Kidney epithelial cell (primary cell): ENCODE measurements around the gene TRIM65. TPM values are rescaled to one million over a fixed set of nuclear protein-coding genes. Genes with fewer than 3 reads are reported as not detected.

Experiments
- DNase-seq: peaks from one replicate; pipeline ENCODE4 v3.0.0-alpha.2; 2010; ENCODE audit warnings: low read depth
- H3K27me3 ChIP-seq: 2 replicates; pipeline ENCODE4 v1.6.0; 2011; ENCODE audit warnings: low read length; ENCODE audit not compliant: control insufficient read depth, insufficient read depth
- H3K36me3 ChIP-seq: 2 replicates; pipeline ENCODE4 v1.5.1; 2011; ENCODE audit warnings: low read length; ENCODE audit not compliant: control insufficient read depth, insufficient read depth
- H3K4me3 ChIP-seq: 2 replicates; pipeline ENCODE4 v1.5.1; 2011; ENCODE audit warnings: low read depth, mild to moderate bottlenecking, control low read depth, low read length
- CTCF ChIP-seq: IDR thresholded peaks from 2 replicates; pipeline ENCODE4 v1.5.1; 2011; ENCODE audit warnings: mild to moderate bottlenecking, moderate library complexity, low read length, control low read depth, inconsistent platforms; ENCODE audit not compliant: insufficient read depth, poor library complexity, severe bottlenecking
- total RNA-seq: library from RNA; depleted of rRNA; stranded (reverse); fragments of >200 nt; gene quantifications from 2 replicates; pipeline ENCODE4 v1.2.3, GENCODE V29; 2015

Gene TRIM65
- total RNA-seq, 1 donor from 2014 or later, result 31.8 TPM

GRCh38 chr17:75848523-75849278 is 48.0 kb downstream of the TRIM65 start:
- no peak for DNase-seq
- TF ChIP-seq CTCF, result peak; percentile 78
- Histone ChIP-seq H3K4me3 (no peak overlapping the region), H3K36me3 (peaks cover 5% of the 10 kb centered on the region), H3K27me3 (no peaks in the 10 kb centered on the region)

DNA sequence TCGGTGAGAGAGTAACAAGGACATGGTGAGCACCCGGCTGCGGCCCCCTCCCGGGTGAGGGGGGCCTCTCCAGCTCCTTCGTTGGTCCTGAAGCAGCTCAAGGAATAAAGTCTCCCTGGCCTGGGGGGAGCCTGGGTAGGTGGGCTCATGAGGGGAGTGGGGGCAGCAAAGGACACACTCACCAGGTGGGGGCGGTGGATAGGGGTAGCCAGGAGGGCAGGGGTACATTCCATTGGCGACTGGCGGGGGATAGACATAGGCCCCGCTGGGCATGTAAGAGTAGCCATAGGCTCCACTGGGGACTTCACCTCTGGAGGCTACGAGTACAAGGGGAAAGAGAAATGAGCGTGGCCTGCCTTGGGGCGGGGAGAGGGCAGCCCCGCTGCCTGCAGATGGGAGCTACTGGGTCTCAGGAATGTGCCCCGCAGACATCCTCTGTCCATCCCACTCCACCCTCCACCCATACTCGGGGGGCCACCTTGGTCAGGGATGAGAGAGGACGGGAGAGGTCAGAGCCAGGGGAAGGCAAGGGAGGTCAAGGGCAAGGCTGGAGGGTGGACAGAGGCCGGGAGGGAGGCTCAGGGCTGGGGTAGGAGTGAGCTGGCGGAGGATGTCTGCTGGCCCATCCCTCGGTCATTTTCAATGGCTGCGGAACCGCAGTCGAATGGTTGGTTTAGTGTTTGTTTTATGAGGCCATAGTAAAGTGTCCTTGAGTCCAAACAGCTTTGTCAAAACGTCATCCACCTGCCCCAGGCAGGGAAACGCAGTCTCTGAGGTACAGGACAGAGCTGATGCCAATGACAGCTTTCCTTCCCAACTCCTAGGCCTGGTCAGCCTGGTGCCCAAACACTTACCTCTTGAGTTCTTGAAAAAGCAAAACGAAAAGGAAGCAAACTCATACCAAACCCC is 48.9 kb downstream of the TRIM65 start:
- no peak overlapping the region for H3K4me3 ChIP-seq
- TF ChIP-seq CTCF, result no peak
- no peak for DNase-seq
- no peaks in the 10 kb centered on the region for H3K27me3 ChIP-seq
- H3K36me3 ChIP-seq, result peaks cover 5% of the 10 kb centered on the region

GRCh38 chr17:75846692-75847613 is 49.8 kb downstream of the TRIM65 start:
- no peak for TF ChIP-seq CTCF
- Histone ChIP-seq H3K36me3 (peaks cover 5% of the 10 kb centered on the region), H3K27me3 (no peaks in the 10 kb centered on the region), H3K4me3 (no peak overlapping the region)
- DNase-seq, result no peak

GRCh38 chr17:75845933-75846691 is 50.6 kb downstream of the TRIM65 start:
- Histone ChIP-seq H3K4me3 (no peak overlapping the region), H3K27me3 (no peaks in the 10 kb centered on the region), H3K36me3 (peaks cover 5% of the 10 kb centered on the region)
- no peak for DNase-seq
- TF ChIP-seq CTCF, result no peak
